Fibroblast of lung (primary cell): ENCODE measurements around the gene ARHGAP42. TPM values are rescaled to one million over a fixed set of nuclear protein-coding genes. Genes with fewer than 3 reads are reported as not detected.

ENCODE experiments used
- DNase-seq, 2 donors: peaks; one replicate each; pipeline versions ENCODE4 v3.0.0 to v3.0.0-alpha.2; 2010; ENCODE audit warnings: low read depth in 2 of 2
- H2AFZ ChIP-seq: 2 replicates; pipeline ENCODE4 v1.5.1; 2012; ENCODE audit warnings: low read length, control low read depth, inconsistent platforms
- H3K27ac ChIP-seq: 2 replicates; pipeline ENCODE4 v1.5.1; 2011; ENCODE audit warnings: low read length, control low read depth; ENCODE audit not compliant: insufficient read depth
- H3K27me3 ChIP-seq: 2 replicates; pipeline ENCODE4 v1.5.1; 2011; ENCODE audit warnings: mild to moderate bottlenecking, low read length; ENCODE audit not compliant: control insufficient read depth, insufficient read depth
- H3K36me3 ChIP-seq: 2 replicates; pipeline ENCODE4 v1.5.1; 2011; ENCODE audit warnings: low read length; ENCODE audit not compliant: control insufficient read depth, insufficient read depth
- H3K4me1 ChIP-seq: 2 replicates; pipeline ENCODE4 v1.5.1; 2011; ENCODE audit warnings: low read length; ENCODE audit not compliant: control insufficient read depth, insufficient read depth; ENCODE audit errors: extremely low read depth
- H3K4me2 ChIP-seq: 2 replicates; pipeline ENCODE4 v1.5.1; 2011; ENCODE audit warnings: low read length, control low read depth; ENCODE audit not compliant: insufficient read depth; ENCODE audit errors: extremely low read depth
- H3K4me3 ChIP-seq, 4 experiments: fragments of 200-600 bp in 1 of 4; sonication (generic) in 1 of 4; replicated peaks in 1 of 4; 2 replicates each; pipeline ENCODE4 v1.5.1; 2011 to 2016; ENCODE audit warnings: low read length in 4 of 4, low read depth in 3 of 4, mild to moderate bottlenecking in 3 of 4, control low read depth in 2 of 4, inconsistent platforms in 1 of 4, mixed read lengths in 1 of 4; ENCODE audit not compliant: insufficient read depth in 1 of 4; ENCODE audit errors: control extremely low read depth in 1 of 4
- H3K79me2 ChIP-seq: 2 replicates; pipeline ENCODE4 v1.5.1; 2012; ENCODE audit warnings: mild to moderate bottlenecking, low read length, inconsistent platforms; ENCODE audit not compliant: control insufficient read depth, insufficient read depth
- H3K9ac ChIP-seq: 2 replicates; pipeline ENCODE4 v1.5.1; 2011; ENCODE audit warnings: mild to moderate bottlenecking, low read length, control low read depth; ENCODE audit not compliant: insufficient read depth
- H3K9me3 ChIP-seq: 2 replicates; pipeline ENCODE4 v1.5.1; 2012; ENCODE audit warnings: low read depth, low read length; ENCODE audit not compliant: control insufficient read depth, insufficient read depth
- H4K20me1 ChIP-seq: 2 replicates; pipeline ENCODE4 v1.5.1; 2011; ENCODE audit warnings: low read length; ENCODE audit not compliant: control insufficient read depth, insufficient read depth; ENCODE audit errors: extremely low read depth
- CTCF ChIP-seq, 2 donors: IDR thresholded peaks in 1 of 2; conservative IDR thresholded peaks in 1 of 2; 1 replicate in 1 of 2; 2 replicates in 1 of 2; pipeline ENCODE4 v1.5.1; 2011 to 2012; ENCODE audit warnings: low read length in 2 of 2, control low read depth in 1 of 2, inconsistent platforms in 1 of 2, low read depth in 1 of 2, mild to moderate bottlenecking in 1 of 2
- EZH2 ChIP-seq: IDR thresholded peaks from 2 replicates; pipeline ENCODE4 v1.5.1; 2012; ENCODE audit warnings: low read length, control low read depth, mild to moderate bottlenecking; ENCODE audit errors: missing control alignments
- polyA minus RNA-seq: library from RNA; depleted of rRNA, polyadenylated mRNA; stranded (reverse); fragments of >200 nt; gene quantifications from 2 replicates; pipeline ENCODE4 v1.2.3, GENCODE V29; 2011; ENCODE audit warnings: low replicate concordance
- polyA plus RNA-seq, 2 donors: library from polyadenylated mRNA; depleted of rRNA in 1 of 2; stranded (reverse) in 1 of 2; unstranded in 1 of 2; fragments of >200 nt; gene quantifications; 2 replicates each; pipeline ENCODE4 v1.2.1, GENCODE V29; 2011 to 2012; ENCODE audit warnings: missing spikeins in 1 of 2
- total RNA-seq: library from RNA; depleted of rRNA; stranded (reverse); fragments of >200 nt; gene quantifications from 2 replicates; pipeline ENCODE4 v1.2.1, GENCODE V29; 2014

Gene ARHGAP42, protein sequence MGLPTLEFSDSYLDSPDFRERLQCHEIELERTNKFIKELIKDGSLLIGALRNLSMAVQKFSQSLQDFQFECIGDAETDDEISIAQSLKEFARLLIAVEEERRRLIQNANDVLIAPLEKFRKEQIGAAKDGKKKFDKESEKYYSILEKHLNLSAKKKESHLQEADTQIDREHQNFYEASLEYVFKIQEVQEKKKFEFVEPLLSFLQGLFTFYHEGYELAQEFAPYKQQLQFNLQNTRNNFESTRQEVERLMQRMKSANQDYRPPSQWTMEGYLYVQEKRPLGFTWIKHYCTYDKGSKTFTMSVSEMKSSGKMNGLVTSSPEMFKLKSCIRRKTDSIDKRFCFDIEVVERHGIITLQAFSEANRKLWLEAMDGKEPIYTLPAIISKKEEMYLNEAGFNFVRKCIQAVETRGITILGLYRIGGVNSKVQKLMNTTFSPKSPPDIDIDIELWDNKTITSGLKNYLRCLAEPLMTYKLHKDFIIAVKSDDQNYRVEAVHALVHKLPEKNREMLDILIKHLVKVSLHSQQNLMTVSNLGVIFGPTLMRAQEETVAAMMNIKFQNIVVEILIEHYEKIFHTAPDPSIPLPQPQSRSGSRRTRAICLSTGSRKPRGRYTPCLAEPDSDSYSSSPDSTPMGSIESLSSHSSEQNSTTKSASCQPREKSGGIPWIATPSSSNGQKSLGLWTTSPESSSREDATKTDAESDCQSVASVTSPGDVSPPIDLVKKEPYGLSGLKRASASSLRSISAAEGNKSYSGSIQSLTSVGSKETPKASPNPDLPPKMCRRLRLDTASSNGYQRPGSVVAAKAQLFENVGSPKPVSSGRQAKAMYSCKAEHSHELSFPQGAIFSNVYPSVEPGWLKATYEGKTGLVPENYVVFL
- total RNA-seq = 8.7 and 13.4 TPM in 2 replicates
- 4.0 and 8.0 TPM in 2 replicates for polyA plus RNA-seq
- 2.8 and 6.2 TPM in 2 replicates for polyA plus RNA-seq (2012)
- 3.4 and 10.6 TPM in 2 replicates for polyA minus RNA-seq

DNA sequence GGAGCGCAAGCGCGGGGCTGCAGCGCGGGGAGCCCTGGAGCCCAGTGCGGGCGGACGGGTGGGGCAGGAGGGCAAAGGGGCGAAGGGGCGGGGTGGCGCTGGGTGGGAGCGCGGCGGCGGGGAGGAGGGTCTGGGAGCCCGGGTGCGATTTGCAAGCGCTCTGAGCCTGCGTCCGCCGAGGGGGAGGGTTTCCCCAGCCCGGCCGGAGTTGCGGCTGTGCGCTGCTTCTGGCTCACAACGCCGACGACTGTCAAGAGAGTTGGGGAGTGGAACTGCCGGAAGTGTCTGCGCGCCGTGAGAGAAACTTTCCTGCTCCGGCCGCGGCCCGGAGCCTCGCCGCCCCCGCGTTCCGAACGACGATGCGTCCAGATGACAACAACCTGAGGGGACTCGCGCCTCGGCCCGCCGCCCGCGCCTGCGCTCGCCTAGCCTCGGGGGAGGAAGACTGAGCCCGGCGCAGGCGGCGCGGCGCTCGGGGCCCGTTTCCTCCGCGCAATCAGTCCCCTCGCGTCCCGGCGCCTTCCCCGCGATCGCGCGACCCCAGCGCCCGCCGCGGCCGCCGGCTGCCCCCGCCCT lies at the start of gene ARHGAP42:
Gene ARHGAP42 (plus strand): TSS at position 235 of the 576 bp plus-strand sequence. CDS start 391 bp downstream, outside the sequence.
- peak within 1 kb of the TSS; percentile 84 for H3K4me2 ChIP-seq
- peak; percentile 62 to 66 for DNase-seq
- peaks cover 6% of the 10 kb centered on the region for H3K79me2 ChIP-seq
- no peaks in the 10 kb centered on the region for H4K20me1 ChIP-seq
- peak within 1 kb of the TSS; percentile 86 for H3K9ac ChIP-seq
- H2AFZ ChIP-seq = peak within 1 kb of the TSS; percentile 92
- peak within 1 kb of the TSS; percentile 75 to 90 (median 86) for H3K4me3 ChIP-seq
- H3K4me1 ChIP-seq = peaks cover 15% of the 10 kb centered on the region
- peak within 1 kb of the TSS; percentile 82 for H3K27ac ChIP-seq
- no peaks in the 10 kb centered on the region for H3K9me3 ChIP-seq
- no peaks in the 10 kb centered on the region for H3K36me3 ChIP-seq
- TF ChIP-seq CTCF (conservative IDR thresholded peaks at IDR 0.05 in 1 of 2, IDR thresholded peaks at IDR 0.05 in 1 of 2; ENCODE audit: low read depth in 1 of 2, low read length in 2 of 2) (no peak), EZH2 (no peak)
- H3K27me3 ChIP-seq = no peaks in the 10 kb centered on the region

- Histone ChIP-seq H2AFZ (no peak overlapping the region), H3K27ac (no peak overlapping the region), H3K9me3 (no peaks in the 10 kb centered on the region), H3K9ac (no peak overlapping the region), H3K4me2 (no peak overlapping the region), H3K4me1 (peaks cover 5% of the 10 kb centered on the region), H4K20me1 (no peaks in the 10 kb centered on the region), H3K4me3 (no peak overlapping the region), H3K27me3 (no peaks in the 10 kb centered on the region), H3K79me2 (no peaks in the 10 kb centered on the region), H3K36me3 (no peaks in the 10 kb centered on the region)
- peak in 1 of 2 donors; percentile 49 for DNase-seq
- TF ChIP-seq EZH2 = no peak
- no peak for TF ChIP-seq CTCF (conservative IDR thresholded peaks at IDR 0.05 in 1 of 2, IDR thresholded peaks at IDR 0.05 in 1 of 2; ENCODE audit: low read depth in 1 of 2, low read length in 2 of 2)
Observed at GRCh38 chr11:100637706-100638105, 49.4 kb upstream of the ARHGAP42 start.
